GM08714 (cell line): ENCODE data around the gene DCUN1D2.
"Not testable (repeated sequence)": the region's sequence is repeated elsewhere in the genome, so short reads cannot be mapped to it uniquely, and the experiment has no call there.

ENCODE experiments used
- H3K4me3 ChIP-seq: fragments of 200-500 bp; sonication (Bioruptor generic); 2 replicates; pipeline ENCODE4 v1.5.1; 2014; ENCODE audit warnings: mild to moderate bottlenecking, low read length, inconsistent platforms
- ZNF274 ChIP-seq: IDR thresholded peaks from 2 replicates; pipeline ENCODE4 v1.6.1; 2012; ENCODE audit warnings: mild to moderate bottlenecking, low read depth, low read length

Gene DCUN1D2

DNA sequence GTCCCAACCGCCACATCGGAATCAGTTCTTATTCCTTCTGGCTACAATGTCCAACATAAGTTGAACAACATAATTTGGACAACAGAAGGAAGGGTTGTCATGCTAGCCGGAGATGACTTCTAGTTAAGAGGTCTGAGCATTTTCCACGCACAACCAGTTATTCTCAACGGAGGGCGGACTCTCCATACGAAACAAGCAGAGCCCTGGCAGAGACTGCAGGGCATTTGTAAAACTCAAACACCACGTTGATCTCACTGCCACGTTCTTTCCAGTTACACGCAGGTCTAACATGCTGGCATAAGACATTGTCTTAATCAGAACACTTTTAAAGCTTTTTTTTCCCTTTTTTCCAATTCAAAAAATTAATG, 38.3 kb upstream of the DCUN1D2 start:
- TF ChIP-seq ZNF274: no peak

DNA sequence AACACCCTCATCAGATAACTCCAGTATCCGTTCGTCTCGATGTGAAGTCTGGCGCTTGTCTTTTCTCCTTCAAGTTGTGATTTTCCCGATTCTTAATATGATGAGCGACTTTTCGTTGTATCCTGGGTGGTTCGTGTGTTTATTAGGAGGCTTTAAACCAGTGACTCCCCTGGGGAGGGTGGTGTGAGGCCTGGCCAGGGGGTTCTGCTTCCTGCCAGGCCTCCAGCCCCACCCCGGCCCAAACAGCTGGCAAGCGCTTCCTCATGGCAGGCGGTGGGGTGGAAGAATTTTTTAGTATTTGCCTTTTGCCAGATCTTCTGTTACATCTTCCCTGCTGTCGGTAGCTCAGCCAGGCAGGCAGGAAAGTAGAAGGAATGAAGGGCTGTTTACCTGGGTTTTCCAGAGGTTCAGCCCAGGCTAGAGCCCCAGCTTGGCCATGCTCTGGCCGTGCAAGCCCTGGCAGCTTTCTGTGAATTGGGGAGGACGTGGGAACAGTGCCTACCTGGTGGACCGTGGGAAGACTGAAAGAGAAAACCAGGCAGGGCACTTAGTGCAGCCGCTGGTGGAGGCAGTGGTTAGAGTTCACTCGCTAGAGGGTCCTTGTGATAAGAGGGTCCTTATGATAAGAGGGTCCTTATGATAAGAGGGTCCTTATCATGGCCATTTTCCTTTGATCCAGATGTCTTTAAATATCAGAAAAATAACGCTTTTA, 37.7 kb upstream of the DCUN1D2 start:
- no peak for TF ChIP-seq ZNF274
- no peak overlapping the region for H3K4me3 ChIP-seq

More for the DNA sequence above, 38.3 kb upstream of the DCUN1D2 start:
- no peak overlapping the region for H3K4me3 ChIP-seq

DNA sequence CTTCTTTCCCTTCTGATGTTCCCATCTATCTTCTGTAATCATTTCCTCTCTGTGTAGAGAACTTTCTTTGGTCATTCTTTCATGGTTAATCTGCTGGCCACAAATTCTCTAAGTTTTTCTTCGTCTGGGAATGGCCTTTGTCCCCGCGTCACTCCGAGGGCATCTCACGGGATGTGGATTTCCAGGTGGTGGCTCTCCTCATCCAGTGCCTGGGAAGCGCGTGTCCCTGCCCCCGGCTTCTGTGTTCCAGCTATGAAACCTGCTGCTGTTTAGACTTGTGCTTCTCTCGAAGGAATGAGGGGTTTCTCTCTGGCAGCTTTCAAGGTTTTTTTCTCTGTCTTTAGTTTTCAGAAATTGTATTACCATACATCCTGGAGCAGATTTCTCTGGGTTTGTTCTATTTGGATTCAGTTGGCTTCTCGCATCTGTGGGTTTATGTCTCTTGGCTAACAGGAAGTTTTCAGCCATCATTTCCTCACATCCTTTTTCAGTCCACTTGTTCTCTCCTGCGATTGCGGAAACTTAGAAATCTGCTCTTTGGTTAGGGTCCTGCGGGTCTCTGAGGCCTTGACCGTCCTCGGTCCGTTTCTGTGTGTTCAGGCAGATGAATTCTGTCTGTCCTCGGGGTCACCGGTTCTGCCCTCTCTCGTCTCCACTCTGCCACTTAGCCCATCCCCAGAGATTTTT, 36.9 kb upstream of the DCUN1D2 start:
- TF ChIP-seq ZNF274: no peak

DNA sequence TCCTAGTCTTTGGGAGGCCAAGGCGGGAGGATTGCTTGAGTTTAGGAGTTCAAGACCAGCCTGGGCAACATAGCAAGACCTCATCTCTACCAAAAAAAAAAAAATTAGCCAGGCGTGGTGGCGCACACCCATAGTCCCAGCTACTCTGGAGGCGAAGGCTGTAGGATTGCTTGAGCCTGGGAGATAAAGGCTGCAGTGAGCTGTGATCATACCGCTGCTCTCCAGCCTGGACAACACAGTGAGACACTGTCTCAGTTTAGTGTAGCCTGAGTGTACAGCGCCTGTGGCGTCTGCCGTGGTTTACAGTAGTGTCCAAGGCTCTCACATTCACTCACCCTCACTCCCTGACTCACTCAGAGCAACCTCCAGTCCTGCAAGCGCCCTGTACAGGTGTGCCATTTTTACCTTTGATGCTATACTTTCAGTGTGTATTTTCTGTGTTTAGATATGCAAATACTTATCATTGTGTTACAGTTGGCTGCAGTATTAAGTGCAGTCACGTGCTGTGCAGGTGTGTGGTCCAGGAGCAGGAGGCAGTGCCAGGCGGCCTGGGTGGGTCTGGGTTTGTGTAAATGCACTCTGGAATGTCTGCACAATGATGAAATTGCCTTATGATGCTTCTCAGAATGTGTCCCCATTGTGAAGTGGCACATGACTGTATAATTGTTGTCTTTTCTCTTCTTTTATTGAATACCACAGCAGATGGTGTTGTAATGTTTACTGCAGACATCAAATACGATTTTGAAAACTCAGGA, 36.1 kb upstream of the DCUN1D2 start:
- TF ChIP-seq ZNF274: no peak

More for the DNA sequence above, 36.9 kb upstream of the DCUN1D2 start:
- no peak overlapping the region for H3K4me3 ChIP-seq

DNA sequence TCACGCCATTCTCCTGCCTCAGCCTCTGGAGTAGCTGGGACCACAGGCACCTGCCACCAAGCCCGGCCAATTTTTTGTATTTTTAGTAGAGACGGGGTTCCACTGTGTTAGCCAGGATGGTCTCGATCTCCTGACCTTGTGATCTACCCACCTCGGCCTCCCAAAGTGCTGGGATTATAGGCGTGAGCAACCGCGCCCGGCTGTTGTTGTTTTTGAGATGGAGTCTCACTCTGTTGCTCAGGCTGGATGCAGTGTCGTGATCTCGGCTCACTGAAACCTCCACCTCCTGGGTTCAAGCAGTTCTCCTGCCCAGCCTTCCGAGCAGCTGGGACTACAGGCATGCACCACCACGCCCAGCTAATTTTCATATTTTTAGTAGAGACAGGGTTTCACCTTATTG, 31.9 kb upstream of the DCUN1D2 start:
- H3K4me3 ChIP-seq: not testable (repeated sequence)

More for the DNA sequence above, 36.1 kb upstream of the DCUN1D2 start:
- no peak overlapping the region for H3K4me3 ChIP-seq

DNA sequence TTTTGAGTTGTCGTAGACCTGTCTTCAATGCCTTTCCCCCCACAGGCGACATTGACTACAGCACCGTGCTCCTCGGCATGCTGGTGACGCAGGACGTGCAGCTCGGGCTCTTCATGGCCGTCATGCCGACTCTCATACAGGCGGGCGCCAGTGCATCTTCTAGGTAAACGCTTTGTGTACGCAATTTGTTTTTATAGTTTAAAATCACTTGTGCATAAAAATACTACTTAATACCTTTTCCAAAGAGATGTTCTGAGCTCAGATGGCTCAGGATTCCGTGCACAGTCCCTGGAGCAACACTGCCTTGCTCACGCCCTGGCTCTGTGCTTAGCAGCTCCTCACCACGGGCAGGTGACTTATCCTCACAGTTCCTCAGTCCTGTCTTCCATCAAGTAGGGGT, 30.1 kb upstream of the DCUN1D2 start:
- no peak for TF ChIP-seq ZNF274
- no peak overlapping the region for H3K4me3 ChIP-seq

DNA sequence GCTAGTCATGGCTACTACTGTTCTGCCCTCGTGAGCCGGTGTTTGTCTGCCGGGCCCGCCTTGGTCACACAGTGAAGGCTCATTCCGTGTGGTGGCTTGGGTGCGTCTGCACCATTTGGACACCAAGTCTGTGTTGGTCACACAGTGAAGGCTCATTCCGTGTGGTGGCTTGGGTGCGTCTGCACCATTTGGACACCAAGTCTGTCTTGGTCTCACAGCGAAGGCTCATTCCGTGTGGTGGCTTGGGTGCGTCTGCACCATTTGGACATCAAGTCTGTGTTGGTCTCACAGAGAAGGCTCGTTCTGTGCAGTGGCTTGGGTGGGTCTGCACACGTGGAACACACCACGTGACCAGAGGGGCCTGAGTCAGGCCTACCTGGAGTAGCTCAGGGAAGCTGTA, 29.0 kb upstream of the DCUN1D2 start:
- TF ChIP-seq ZNF274: no peak

DNA sequence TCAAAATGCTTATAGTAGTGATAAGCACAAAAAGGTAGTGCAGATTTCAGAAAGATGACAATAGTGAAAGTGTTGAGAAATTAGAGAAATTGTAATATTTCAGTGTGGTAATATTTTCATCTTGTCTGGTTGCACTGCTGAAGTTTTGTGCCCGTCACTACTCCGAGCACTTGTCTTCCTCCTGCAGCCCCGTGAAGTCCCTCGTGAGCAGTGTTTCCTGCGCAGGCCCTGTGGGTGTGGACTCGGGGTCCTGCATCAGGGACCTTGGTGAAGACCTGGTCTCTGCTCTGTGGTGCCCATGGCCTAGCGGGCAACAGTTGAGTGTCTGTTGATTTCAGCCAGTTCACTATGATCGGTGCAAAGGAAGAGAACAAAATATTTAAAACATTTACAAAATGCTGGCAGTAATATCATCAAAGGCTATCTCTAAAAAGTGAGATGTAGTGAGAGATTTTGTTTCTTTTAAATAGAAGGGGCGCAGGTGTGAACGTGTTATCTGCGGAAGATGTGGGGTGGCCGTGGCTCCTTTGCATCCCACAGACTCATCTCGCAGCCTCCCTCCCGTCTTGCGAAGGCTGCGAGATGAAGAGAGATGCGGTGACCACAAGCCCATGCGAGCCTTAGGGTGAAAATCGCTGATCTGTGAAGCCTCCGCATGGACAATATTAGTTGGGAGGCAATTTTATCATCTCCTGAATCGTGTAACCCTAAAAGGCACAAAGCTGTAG, 27.7 kb upstream of the DCUN1D2 start:
- TF ChIP-seq ZNF274: no peak
- H3K4me3 ChIP-seq: no peak overlapping the region

More for the DNA sequence above, 29.0 kb upstream of the DCUN1D2 start:
- H3K4me3 ChIP-seq: no peak overlapping the region

DNA sequence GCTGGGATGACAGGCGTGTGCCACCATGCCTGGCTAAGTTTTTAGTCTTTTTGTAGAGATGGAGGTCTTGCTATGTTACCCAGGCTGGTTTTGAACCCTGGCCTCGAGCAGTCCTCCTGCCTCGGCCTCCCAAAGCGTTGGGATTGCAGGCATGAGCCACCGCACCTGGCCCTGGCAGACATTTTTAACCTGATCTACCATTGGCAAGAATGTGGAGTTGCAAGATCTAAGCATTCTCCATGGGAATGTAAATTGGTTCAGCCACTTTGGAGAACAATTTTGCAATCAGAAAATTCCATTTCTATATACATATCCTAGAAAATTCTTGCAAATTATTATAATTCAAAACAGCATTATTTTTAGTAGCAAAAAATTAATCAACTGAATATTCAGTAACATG, 24.3 kb upstream of the DCUN1D2 start:
- H3K4me3 ChIP-seq: no peak overlapping the region
- TF ChIP-seq ZNF274: no peak

DNA sequence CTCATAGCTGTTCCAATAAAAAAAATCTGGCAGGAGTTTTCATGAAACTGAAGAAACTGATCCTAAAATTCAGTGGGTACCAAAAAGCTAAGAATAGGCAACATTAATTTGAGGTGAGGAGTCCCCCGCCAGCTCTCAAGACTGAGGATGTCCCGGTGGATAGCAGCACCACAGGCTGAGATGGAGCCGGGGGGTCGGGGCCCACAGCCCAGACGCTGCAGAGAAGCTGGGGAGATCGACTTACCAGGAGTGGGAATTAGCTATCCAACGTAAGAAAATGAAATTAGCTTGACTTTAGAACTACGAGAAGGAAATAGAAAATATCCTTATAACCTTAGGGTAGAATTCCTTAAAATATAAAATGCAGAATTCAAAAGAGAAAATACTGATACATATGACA, 23.2 kb upstream of the DCUN1D2 start:
- TF ChIP-seq ZNF274: no peak
- H3K4me3 ChIP-seq: no peak overlapping the region

DNA sequence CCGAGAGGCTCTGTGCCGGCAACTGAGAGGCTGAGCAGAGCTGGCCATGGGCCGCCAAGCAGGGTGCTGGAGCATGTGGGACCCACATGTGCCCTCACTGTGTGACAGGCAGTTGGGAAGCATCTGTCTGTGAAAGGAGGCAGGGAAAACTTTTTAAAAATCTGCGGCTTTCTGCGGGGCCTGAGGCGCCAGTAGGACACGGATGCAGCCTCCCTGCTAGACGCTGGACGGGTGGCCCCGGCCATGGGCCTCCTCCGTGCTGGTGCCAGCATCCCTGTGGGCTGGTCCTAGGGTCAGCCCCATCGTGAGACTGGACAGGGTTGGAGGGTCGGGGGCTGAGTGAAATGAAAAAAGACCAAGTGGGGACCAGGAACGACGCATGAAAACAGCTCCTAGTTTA, 20.9 kb upstream of the DCUN1D2 start:
- TF ChIP-seq ZNF274: no peak
- H3K4me3 ChIP-seq: no peak overlapping the region

DNA sequence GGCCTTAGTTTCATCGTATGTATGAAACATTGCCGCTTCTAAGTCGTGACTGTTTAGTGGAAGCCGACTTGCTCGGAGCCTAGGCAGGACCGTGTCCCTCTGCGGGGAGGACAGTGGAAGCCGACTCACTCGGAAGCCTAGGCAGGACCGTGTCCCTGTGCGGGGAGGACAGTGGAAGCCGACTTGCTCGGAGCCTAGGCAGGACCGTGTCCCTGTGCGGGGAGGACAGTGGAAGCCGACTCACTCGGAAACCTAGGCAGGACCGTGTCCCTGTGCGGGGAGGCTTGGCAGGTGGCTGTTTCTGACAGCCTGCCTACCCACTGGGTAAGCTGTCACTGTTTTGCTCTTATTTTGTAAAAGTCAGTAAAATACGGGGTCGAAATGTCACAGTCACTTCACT, 20.4 kb upstream of the DCUN1D2 start:
- no peak for TF ChIP-seq ZNF274
- no peak overlapping the region for H3K4me3 ChIP-seq

DNA sequence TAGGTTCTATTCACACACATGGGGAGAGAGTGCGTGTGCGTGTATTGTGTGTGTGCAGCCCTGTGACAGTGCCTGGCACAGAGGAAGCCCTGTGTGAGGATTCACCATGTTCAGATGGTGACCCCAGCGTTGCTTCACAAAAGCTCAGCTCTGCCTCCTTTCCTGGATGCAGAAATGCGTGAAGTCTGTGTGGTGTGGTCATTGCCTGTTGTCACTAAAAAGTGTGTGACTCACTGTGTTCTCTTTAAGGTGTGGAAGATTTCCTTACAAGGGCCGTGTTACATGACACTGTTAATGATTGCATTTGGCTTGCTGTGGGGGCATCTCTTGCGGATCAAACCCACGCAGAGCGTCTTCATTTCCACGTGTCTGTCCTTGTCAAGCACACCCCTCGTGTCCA, 19.5 kb upstream of the DCUN1D2 start:
- no peak for TF ChIP-seq ZNF274

DNA sequence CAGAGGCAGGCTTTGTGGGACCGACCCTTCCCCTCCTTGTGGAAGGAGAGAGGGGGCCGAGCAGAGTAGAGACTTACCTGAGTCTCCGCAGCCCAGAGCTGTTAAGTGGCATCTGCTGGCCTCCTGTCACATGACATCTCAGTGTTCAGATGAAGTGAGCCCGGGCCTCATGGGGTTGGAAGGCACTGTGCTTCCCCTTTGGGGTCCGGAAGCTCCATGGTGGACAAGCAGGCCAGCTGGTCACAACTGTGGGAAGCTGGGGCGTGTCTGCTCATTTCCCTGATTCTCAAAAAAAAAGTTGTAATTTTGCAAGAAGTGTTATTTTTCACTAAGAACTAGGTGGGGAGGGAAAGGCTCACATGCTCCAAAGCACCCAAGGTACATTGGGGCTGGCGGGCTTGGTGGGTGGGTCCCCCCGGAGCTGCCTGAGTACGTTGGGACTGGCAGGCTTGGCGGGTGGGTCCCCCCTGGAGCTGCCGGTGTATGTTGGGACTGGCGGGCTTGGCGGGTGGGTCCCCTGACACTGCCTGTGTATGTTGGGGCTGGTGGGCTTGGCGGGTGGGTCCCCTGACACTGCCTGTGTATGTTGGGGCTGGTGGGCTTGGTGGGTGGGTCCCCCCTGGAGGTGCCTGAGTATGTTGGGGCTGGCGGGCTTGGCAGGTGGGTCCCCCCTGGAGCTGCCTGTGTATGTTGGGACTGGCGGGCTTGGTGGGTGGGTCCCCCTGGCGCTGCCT, 18.2 kb upstream of the DCUN1D2 start:
- no peak overlapping the region for H3K4me3 ChIP-seq
- no peak for TF ChIP-seq ZNF274

More for the DNA sequence above, 19.5 kb upstream of the DCUN1D2 start:
- no peak overlapping the region for H3K4me3 ChIP-seq
